Naive B cell (primary cell): ENCODE results near the gene OR4D1. TPM values are rescaled to one million over a fixed set of nuclear protein-coding genes. Genes with fewer than 3 reads are reported as not detected.

Experiments
- ATAC-seq, 2 donors: fragments of 150-1000 bp; cut with Tn5 transposase; 2 replicates each; pipeline ENCODE4 v1.10.0; 2021; ENCODE audit warnings: low read depth in 2 of 2, mild to moderate bottlenecking in 2 of 2, moderate library complexity in 2 of 2
- DNase-seq: peaks from one replicate; pipeline ENCODE4 v3.0.0; 2022
- H3K27ac Mint-ChIP-seq, 6 donors: one replicate each; pipeline ENCODE4 v1.8.0; 2020 to 2022; ENCODE audit warnings: mild to moderate bottlenecking in 6 of 6, mixed read lengths in 6 of 6, moderate library complexity in 5 of 6, inconsistent platforms in 2 of 6
- H3K27me3 Mint-ChIP-seq, 3 donors: one replicate each; pipeline ENCODE4 v1.8.0; 2021 to 2022; ENCODE audit warnings: mixed read lengths in 3 of 3, mild to moderate bottlenecking in 1 of 3
- H3K36me3 Mint-ChIP-seq, 2 donors: one replicate each; pipeline ENCODE4 v1.8.0; 2020 to 2022; ENCODE audit warnings: mixed read lengths in 2 of 2, inconsistent platforms in 1 of 2, mild to moderate bottlenecking in 1 of 2
- H3K4me1 Mint-ChIP-seq, 3 donors: one replicate each; pipeline ENCODE4 v1.8.0; 2020 to 2022; ENCODE audit warnings: mixed read lengths in 3 of 3, inconsistent platforms in 1 of 3, mild to moderate bottlenecking in 1 of 3, moderate library complexity in 1 of 3
- H3K4me3 Mint-ChIP-seq, 8 donors: one replicate each; pipeline ENCODE4 v1.8.0; 2020 to 2022; ENCODE audit warnings: mild to moderate bottlenecking in 8 of 8, mixed read lengths in 8 of 8, moderate library complexity in 8 of 8, inconsistent platforms in 2 of 8
- H3K9me3 Mint-ChIP-seq, 7 donors: one replicate each; pipeline ENCODE4 v1.8.0; 2020 to 2022; ENCODE audit warnings: mixed read lengths in 7 of 7, mild to moderate bottlenecking in 5 of 7, inconsistent platforms in 2 of 7, moderate library complexity in 1 of 7
- polyA plus RNA-seq, 6 donors: library from polyadenylated mRNA; unstranded; fragments of 300-500 nt; fragmentation: Illumina TruSeq; gene quantifications; one replicate each; pipeline ENCODE4 v1.2.3, GENCODE V29; 2021; ENCODE audit warnings: low read depth in 6 of 6

OR4D1 gene
- polyA plus RNA-seq, 6 donors from 2014 or later = 0.07 TPM; not detected in 5

GRCh38 chr17:58189436-58190146, 41.4 kb downstream of the OR4D1 start:
- DNase-seq (no peak), ATAC-seq (no peak)
- H3K4me3 Mint-ChIP-seq = no peak overlapping the region
- H3K36me3 Mint-ChIP-seq = no peaks in the 10 kb centered on the region
- peaks cover 9 to 15% (median 9%) of the 10 kb centered on the region in 3 donors for H3K4me1 Mint-ChIP-seq
- no peak overlapping the region for H3K27ac Mint-ChIP-seq
- peaks cover 11 to 40% (median 23%) of the 10 kb centered on the region in 3 donors for H3K27me3 Mint-ChIP-seq
- H3K9me3 Mint-ChIP-seq = no peaks in the 10 kb centered on the region

DNA sequence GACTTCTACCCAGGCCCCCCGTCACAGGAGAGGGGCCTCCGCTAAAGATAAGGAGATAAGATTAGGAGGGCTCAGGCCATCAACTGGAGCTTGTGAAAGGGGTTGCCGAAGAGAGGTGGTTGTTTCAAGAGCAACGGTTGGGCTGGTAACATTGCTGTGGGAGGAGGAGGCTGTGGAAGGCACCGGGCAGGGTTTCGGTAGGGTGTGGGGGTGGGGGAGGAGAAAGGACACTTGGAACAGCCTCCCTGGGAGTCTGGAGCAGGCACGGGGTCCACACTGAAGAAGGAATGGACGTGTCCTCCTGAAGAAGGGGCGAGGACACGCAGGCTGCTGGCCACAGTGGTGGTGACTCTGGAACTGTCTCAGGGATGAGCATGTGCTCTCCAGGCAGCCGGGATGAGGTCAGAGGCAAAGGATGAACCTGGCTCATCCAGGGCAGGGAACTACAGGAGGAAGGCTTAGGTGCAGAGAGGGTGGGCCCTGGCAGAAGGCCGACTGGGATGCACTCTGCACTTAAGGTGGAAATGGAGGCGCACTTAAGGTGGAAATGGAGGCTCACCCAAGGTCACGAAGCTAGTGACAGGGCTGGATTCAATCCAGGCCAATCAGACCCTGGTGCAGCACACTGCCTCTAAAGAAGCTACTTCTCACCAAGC, 43.2 kb downstream of the OR4D1 start:
- Mint-ChIP-seq H3K36me3 (no peaks in the 10 kb centered on the region), H3K9me3 (no peaks in the 10 kb centered on the region), H3K27ac (no peak overlapping the region), H3K4me3 (no peak overlapping the region), H3K4me1 (peaks cover 0 to 6% (median 2%) of the 10 kb centered on the region in 3 donors), H3K27me3 (peaks cover 11 to 47% (median 37%) of the 10 kb centered on the region in 3 donors)
- no peak for DNase-seq
- no peak for ATAC-seq

GRCh38 chr17:58192612-58193011, 44.4 kb downstream of the OR4D1 start, which contains the start of gene EPX:
Gene EPX (plus strand): TSS chr17:58192726. CDS start chr17:58192847, 121 bp downstream.
- Mint-ChIP-seq H3K27ac (no peak within 1 kb of the TSS), H3K4me3 (no peak within 1 kb of the TSS), H3K9me3 (no peaks in the 10 kb centered on the region), H3K4me1 (peaks cover 0 to 4% (median 0%) of the 10 kb centered on the region in 3 donors), H3K36me3 (no peaks in the 10 kb centered on the region), H3K27me3 (peaks cover 6 to 59% (median 49%) of the 10 kb centered on the region in 3 donors)
- DNase-seq (no peak), ATAC-seq (no peak)

DNA sequence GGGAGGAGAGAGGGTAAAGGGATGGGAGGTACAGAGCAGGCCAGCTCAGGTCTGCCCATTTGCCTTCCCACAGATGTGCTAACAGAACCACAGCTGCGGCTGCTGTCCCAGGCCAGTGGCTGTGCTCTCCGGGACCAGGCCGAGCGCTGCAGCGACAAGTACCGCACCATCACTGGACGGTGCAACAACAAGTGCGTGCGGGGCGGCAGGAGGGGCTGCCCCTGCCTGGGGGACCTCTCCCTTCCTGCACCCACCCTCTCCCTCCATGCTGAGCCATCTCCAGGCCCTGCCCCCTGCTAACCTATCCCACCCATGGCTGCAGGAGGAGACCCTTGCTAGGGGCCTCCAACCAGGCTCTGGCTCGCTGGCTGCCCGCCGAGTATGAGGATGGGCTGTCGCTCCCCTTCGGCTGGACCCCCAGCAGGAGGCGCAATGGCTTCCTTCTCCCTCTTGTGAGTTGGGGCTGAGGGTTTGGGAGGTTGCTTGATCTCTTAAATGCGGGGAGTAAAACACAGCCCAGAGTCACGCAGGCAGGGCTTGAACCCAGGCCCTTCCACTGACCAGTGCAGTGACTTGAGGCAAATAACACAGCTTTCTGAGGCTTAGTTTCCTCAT, 45.6 kb downstream of the OR4D1 start:
- Mint-ChIP-seq H3K27ac (no peak overlapping the region), H3K36me3 (no peaks in the 10 kb centered on the region), H3K27me3 (peaks cover 12 to 71% (median 61%) of the 10 kb centered on the region in 3 donors), H3K4me1 (peaks cover 0 to 4% (median 0%) of the 10 kb centered on the region in 3 donors), H3K9me3 (no peaks in the 10 kb centered on the region), H3K4me3 (no peak overlapping the region)
- DNase-seq (no peak), ATAC-seq (no peak)

DNA sequence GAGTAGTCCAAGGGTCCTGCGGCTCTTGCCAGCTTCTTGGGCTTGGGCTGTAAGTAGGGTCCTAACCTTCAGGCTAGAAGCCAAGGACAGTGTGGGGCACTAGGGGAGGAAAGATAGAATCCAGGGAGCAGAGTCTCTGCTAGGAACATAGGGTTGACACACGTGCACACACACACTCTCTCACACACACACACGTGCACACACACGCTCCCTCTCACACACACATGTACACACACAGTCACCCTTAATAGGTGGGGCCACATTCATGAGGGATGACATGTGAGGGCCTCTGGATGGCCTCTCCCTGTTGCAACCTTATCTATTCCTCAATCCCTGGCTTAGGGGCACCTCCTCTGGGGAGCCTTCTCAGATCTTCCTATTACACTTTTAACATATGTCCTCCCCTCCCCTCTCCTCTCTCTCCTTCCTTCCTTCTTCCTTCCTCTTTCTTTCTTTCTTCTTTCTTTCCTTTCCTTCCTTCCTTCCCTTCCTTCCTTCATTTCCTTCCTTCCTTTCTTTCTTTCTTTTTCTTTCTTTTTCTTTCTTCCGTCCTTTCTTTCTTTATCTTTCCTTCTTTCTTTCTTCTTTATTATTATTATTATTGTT, 47.4 kb downstream of the OR4D1 start:
- peaks cover 11 to 71% (median 60%) of the 10 kb centered on the region in 3 donors for H3K27me3 Mint-ChIP-seq
- DNase-seq (no peak), ATAC-seq (no peak)
- H3K36me3 Mint-ChIP-seq = no peaks in the 10 kb centered on the region
- H3K4me1 Mint-ChIP-seq = peaks cover 2 to 10% (median 5%) of the 10 kb centered on the region in 3 donors
- no peak overlapping the region for H3K27ac Mint-ChIP-seq
- H3K9me3 Mint-ChIP-seq = no peaks in the 10 kb centered on the region
- H3K4me3 Mint-ChIP-seq = no peak overlapping the region

DNA sequence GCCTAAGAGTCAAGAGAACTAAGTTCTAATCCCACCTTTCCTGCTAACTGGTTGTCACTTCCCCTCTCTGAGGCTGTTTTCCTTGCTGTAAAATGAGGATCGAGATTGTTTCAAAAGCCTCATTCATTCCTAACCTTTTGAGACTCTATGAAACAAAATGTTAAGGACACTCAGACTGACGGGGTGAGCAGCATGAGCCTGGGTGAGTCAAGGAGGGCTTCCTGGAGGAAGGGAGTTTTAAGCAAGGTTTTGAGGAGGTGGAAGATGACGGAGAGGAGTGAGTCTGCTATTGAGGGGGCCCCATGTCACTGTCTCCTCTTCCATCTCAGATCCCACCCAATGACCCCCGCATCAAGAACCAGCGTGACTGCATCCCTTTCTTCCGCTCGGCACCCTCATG, 48.4 kb downstream of the OR4D1 start:
- Mint-ChIP-seq H3K36me3 (no peaks in the 10 kb centered on the region), H3K4me3 (no peak overlapping the region), H3K27ac (no peak overlapping the region), H3K4me1 (peaks cover 2 to 10% (median 5%) of the 10 kb centered on the region in 3 donors), H3K27me3 (peaks cover 11 to 62% (median 51%) of the 10 kb centered on the region in 3 donors), H3K9me3 (no peaks in the 10 kb centered on the region)
- DNase-seq = no peak
- no peak for ATAC-seq

- no peaks in the 10 kb centered on the region for H3K9me3 Mint-ChIP-seq
- H3K27ac Mint-ChIP-seq = no peak overlapping the region
- no peaks in the 10 kb centered on the region for H3K36me3 Mint-ChIP-seq
- H3K4me1 Mint-ChIP-seq = peaks cover 2 to 10% (median 5%) of the 10 kb centered on the region in 3 donors
- peak; percentile 33 for DNase-seq
- no peak overlapping the region for H3K4me3 Mint-ChIP-seq
- H3K27me3 Mint-ChIP-seq = peaks cover 11 to 46% (median 45%) of the 10 kb centered on the region in 3 donors
- ATAC-seq = peak; percentile 68 to 89
Observed at GRCh38 chr17:58200024-58200633, 51.9 kb downstream of the OR4D1 start.

DNA sequence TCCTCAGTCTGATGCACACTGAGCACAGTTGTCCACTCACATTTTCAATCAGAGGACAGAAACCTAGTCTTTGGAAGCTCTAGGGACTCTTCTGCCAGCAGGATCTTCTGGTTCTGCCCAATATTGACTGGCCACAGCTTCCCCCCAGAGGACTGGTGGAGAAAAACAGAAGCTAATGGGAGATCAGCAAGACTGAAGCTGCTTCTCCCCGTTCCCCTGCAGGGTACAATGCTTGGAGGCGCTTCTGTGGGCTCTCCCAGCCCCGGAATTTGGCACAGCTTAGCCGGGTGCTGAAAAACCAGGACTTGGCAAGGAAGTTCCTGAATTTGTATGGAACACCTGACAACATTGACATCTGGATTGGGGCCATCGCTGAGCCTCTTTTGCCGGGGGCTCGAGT, 54.7 kb downstream of the OR4D1 start:
- ATAC-seq = no peak
- no peaks in the 10 kb centered on the region for H3K9me3 Mint-ChIP-seq
- no peak overlapping the region for H3K27ac Mint-ChIP-seq
- peaks cover 2 to 6% (median 5%) of the 10 kb centered on the region in 3 donors for H3K4me1 Mint-ChIP-seq
- no peaks in the 10 kb centered on the region for H3K36me3 Mint-ChIP-seq
- peaks cover 10 to 23% (median 20%) of the 10 kb centered on the region in 3 donors for H3K27me3 Mint-ChIP-seq
- DNase-seq = no peak
- H3K4me3 Mint-ChIP-seq = no peak overlapping the region

DNA sequence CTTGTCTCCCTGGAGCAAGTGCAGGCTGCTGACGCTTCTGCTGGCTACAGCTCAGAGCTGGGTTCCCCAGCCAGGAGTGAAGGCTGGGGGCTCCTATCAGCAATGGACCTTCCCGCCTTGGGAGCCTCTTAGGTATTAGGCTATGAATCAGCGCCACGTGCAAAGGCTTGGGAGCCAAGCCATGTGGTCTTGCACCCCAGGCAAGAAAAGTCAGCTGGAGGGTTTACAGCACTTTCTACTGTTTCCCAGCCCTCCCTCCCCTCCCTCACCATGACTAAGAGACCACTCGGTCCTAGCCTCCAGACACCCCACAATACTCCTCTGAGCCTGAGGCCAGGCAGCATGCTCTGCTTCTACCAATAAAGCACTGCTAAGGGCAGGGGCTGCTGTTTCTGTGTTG, 56.6 kb downstream of the OR4D1 start:
- Mint-ChIP-seq H3K27ac (no peak overlapping the region), H3K36me3 (peaks cover 9% of the 10 kb centered on the region in 2 donors), H3K4me1 (peaks cover 2 to 5% (median 3%) of the 10 kb centered on the region in 3 donors), H3K4me3 (no peak overlapping the region), H3K9me3 (no peaks in the 10 kb centered on the region), H3K27me3 (peaks cover 4 to 6% (median 6%) of the 10 kb centered on the region in 3 donors)
- ATAC-seq (no peak), DNase-seq (no peak)

- Mint-ChIP-seq H3K4me1 (no peaks in the 10 kb centered on the region), H3K9me3 (no peaks in the 10 kb centered on the region), H3K36me3 (peaks cover 14 to 16% of the 10 kb centered on the region in 2 donors), H3K27ac (no peak overlapping the region), H3K4me3 (no peak overlapping the region), H3K27me3 (no peaks in the 10 kb centered on the region)
- DNase-seq (no peak), ATAC-seq (no peak)
Observed at GRCh38 chr17:58205936-58206335, 57.8 kb downstream of the OR4D1 start.

- ATAC-seq (no peak), DNase-seq (no peak)
- H3K27me3 Mint-ChIP-seq = no peaks in the 10 kb centered on the region
- H3K36me3 Mint-ChIP-seq = peaks cover 14 to 16% of the 10 kb centered on the region in 2 donors
- H3K9me3 Mint-ChIP-seq = no peaks in the 10 kb centered on the region
- no peak overlapping the region for H3K4me3 Mint-ChIP-seq
- H3K4me1 Mint-ChIP-seq = no peaks in the 10 kb centered on the region
- no peak overlapping the region for H3K27ac Mint-ChIP-seq
Observed at GRCh38 chr17:58207451-58207850, 59.3 kb downstream of the OR4D1 start.

- Mint-ChIP-seq H3K36me3 (peaks cover 15 to 20% of the 10 kb centered on the region in 2 donors), H3K4me1 (no peaks in the 10 kb centered on the region), H3K27me3 (no peaks in the 10 kb centered on the region), H3K27ac (no peak overlapping the region), H3K4me3 (no peak overlapping the region), H3K9me3 (no peaks in the 10 kb centered on the region)
- ATAC-seq = no peak
- DNase-seq = no peak
Observed at GRCh38 chr17:58208344-58208743, 60.2 kb downstream of the OR4D1 start.
